Transverse colon (tissue), 3 donors: ENCODE results near the gene HUNK.

Experiments used
- CTCF ChIP-seq, 5 experiments: fragments of 200-600 bp in 3 of 5; fragments of 450-650 bp in 2 of 5; sonication (generic) in 3 of 5; IDR thresholded peaks; 1 replicate in 2 of 5; 2 replicates in 3 of 5; pipeline ENCODE4 v1.5.1; 2016 to 2017; ENCODE audit warnings: antibody characterized with exemption in 5 of 5, inconsistent platforms in 3 of 5, mild to moderate bottlenecking in 2 of 5, moderate library complexity in 1 of 5
- EP300 ChIP-seq: sonication (generic); formaldehyde crosslinking; IDR thresholded peaks from one replicate; pipeline ENCODE4 v1.6.1; 2017; ENCODE audit warnings: antibody characterized with exemption, low read depth

- TF ChIP-seq EP300 (no peak), CTCF (IDR thresholded peaks at IDR 0.05) (no peak)
These were observed 45.5 kb downstream of the HUNK start for GRCh38 chr21:31918250-31918775.
